Adrenal gland (tissue), 12 donors: ENCODE results near the gene SYNM. TPM values are rescaled to one million over a fixed set of nuclear protein-coding genes. Genes with fewer than 3 reads are reported as not detected.

Experiments
- DNase-seq, 7 donors: peaks; one replicate each; pipeline ENCODE4 v3.0.0-alpha.2; 2019 to 2020
- H3K27ac ChIP-seq, 5 donors: fragments of 200-600 bp; sonication (generic) in 4 of 5; 1 replicate in 3 of 5; 2 replicates in 2 of 5; pipeline versions ENCODE4 v1.5.1 to v1.8.0; 2016 to 2020; ENCODE audit warnings: mild to moderate bottlenecking in 1 of 5
- H3K27me3 ChIP-seq: fragments of 200-600 bp; 2 replicates; pipeline ENCODE4 v1.8.0; 2021
- H3K36me3 ChIP-seq, 2 donors: fragments of 200-600 bp; replicated peaks in 1 of 2; 1 replicate in 1 of 2; 2 replicates in 1 of 2; pipeline versions ENCODE4 v1.5.1 to v1.8.0; 2018 to 2022
- H3K4me1 ChIP-seq, 2 donors: fragments of 200-600 bp; replicated peaks in 1 of 2; 1 replicate in 1 of 2; 2 replicates in 1 of 2; pipeline versions ENCODE4 v1.5.1 to v1.8.0; 2018 to 2021
- H3K4me3 ChIP-seq, 4 donors: fragments of 200-600 bp; sonication (generic) in 3 of 4; one replicate each; pipeline ENCODE4 v1.5.1; 2016 to 2018
- H3K9me3 ChIP-seq, 3 donors: fragments of 200-600 bp; sonication (generic) in 1 of 3; replicated peaks in 1 of 3; 1 replicate in 2 of 3; 2 replicates in 1 of 3; pipeline versions ENCODE4 v1.5.1 to v1.8.0; 2016 to 2021
- CTCF ChIP-seq, 6 experiments: fragments of 450-650 bp in 4 of 6; fragments of 200-600 bp in 2 of 6; sonication (generic) in 1 of 6; IDR thresholded peaks; 1 replicate in 5 of 6; 2 replicates in 1 of 6; pipeline versions ENCODE4 v1.5.1 to v1.8.0; 2016 to 2021; ENCODE audit warnings: antibody characterized with exemption in 6 of 6, mild to moderate bottlenecking in 2 of 6, moderate library complexity in 1 of 6
- POLR2A ChIP-seq, 2 donors: fragments of 450-650 bp; IDR thresholded peaks; one replicate each; pipeline ENCODE4 v1.6.1; 2017; ENCODE audit warnings: antibody characterized with exemption in 2 of 2, mild to moderate bottlenecking in 2 of 2, moderate library complexity in 1 of 2
- WGBS, 4 donors: extraction: QIAGEN DNeasy Blood & Tissue Kit in 2 of 4; methylation state at CpG; one replicate each; pipeline versions ENCODE4 v1.1.5 to v1.1.7; 2013 to 2017; 5-methylcytosine and 5-hydroxymethylcytosine counted together
- intact Hi-C, 2 donors: fragments of 100-400 bp; cut with DNase I; formaldehyde crosslinking; loops; one replicate each; pipeline versions ENCODE4 v1.14.1 to v1.15.0; 2022 to 2023
- polyA plus RNA-seq, 3 donors: library from polyadenylated mRNA; stranded (reverse); fragments of 200-250 nt in 2 of 3; fragments of 350-450 nt in 1 of 3; fragmentation: Illumina TruSeq in 1 of 3; extraction: RNeasy Lipid Tissue Mini Kit (QIAGEN cat#74804) in 1 of 3; gene quantifications; one replicate each; pipeline ENCODE4 v1.2.3, GENCODE V29; 2013 to 2014
- total RNA-seq, 9 donors: library from RNA; depleted of rRNA in 4 of 9; stranded (reverse); fragments of >200 nt in 4 of 9; fragments of 120-200 nt in 1 of 9; fragmentation: NEBNext Ultra II Directional in 1 of 9; extraction: Animal tissue kit (Norgen Biotek cat#: 25700) in 1 of 9; gene quantifications; one replicate each; pipeline versions ENCODE4 v1.1.0 to v1.2.4, GENCODE V29; 2013 to 2023
- donor health status: healthy with polysubstance abuse.
- donor health status: Bipolar disorder and iron deficiency.
- donor health status: DM: yes; HTN: yes; CAD: no.
- donor health status: DM: no; HTN: no; CAD: no.
- donor health status: DM: no; HTN: no; CAD: no.
- donor health status: DM: yes; HTN: yes; CAD: no.

SYNM gene
- total and polyA plus RNA-seq, 12 donors: 9.3 to 44.6 (median 33.2) TPM

- TF ChIP-seq CTCF (IDR thresholded peaks at IDR 0.05) (no peak), POLR2A (IDR thresholded peaks at IDR 0.05) (no peak)
- peaks cover 7 to 37% of the 10 kb centered on the region in 2 donors for H3K4me1 ChIP-seq
- DNase-seq: no peak
- no peaks in the 10 kb centered on the region for H3K9me3 ChIP-seq
- WGBS, 4 donors: 88 to 94% (median 92%) methylated on average over 13 of the region's 13 CpGs
- H3K4me3 ChIP-seq: no peak overlapping the region
- H3K36me3 ChIP-seq: peaks cover 0 to 7% of the 10 kb centered on the region in 2 donors
- H3K27ac ChIP-seq: peak overlapping the region in 2 of 5 donors; percentile 34 to 65
- H3K27me3 ChIP-seq: no peaks in the 10 kb centered on the region
- intact Hi-C loops: no loop called here
Observed at GRCh38 chr15:99113547-99114271, 8.8 kb downstream of the SYNM start.

GRCh38 chr15:99114511-99115299 lies 9.8 kb downstream of the SYNM start:
- Histone ChIP-seq H3K27ac (peak overlapping the region in 4 of 5 donors; percentile 27 to 65 (median 34)), H3K4me3 (no peak overlapping the region), H3K36me3 (peaks cover 0 to 14% of the 10 kb centered on the region in 2 donors), H3K4me1 (peaks cover 7 to 34% of the 10 kb centered on the region in 2 donors), H3K27me3 (no peaks in the 10 kb centered on the region), H3K9me3 (no peaks in the 10 kb centered on the region)
- WGBS, 4 donors: 57 to 70% (median 63%) methylated on average over 9 to 12 of the region's 12 CpGs
- intact Hi-C loops: no loop called here
- peak in 5 of 7 donors; percentile 52 to 77 (median 71) for DNase-seq
- no peak for TF ChIP-seq CTCF (IDR thresholded peaks at IDR 0.05)
- no peak for TF ChIP-seq POLR2A (IDR thresholded peaks at IDR 0.05)

- Histone ChIP-seq H3K36me3 (peaks cover 0 to 15% of the 10 kb centered on the region in 2 donors), H3K27ac (peak overlapping the region in 2 of 5 donors; percentile 27 to 65), H3K9me3 (no peaks in the 10 kb centered on the region), H3K27me3 (no peaks in the 10 kb centered on the region), H3K4me1 (peaks cover 5 to 25% of the 10 kb centered on the region in 2 donors), H3K4me3 (no peak overlapping the region)
- intact Hi-C loops: no loop called here
- no peak for TF ChIP-seq POLR2A (IDR thresholded peaks at IDR 0.05)
- TF ChIP-seq CTCF (IDR thresholded peaks at IDR 0.05): no peak
- 79 to 96% (median 88%) methylated on average over 10 to 11 of the region's 11 CpGs for WGBS, 4 donors
- DNase-seq: no peak
Observed at GRCh38 chr15:99115300-99116215, 10.7 kb downstream of the SYNM start.
